Stimulated activated memory B cell treated with anti-CD40 and anti-IgM and Interleukin-4, amounts not matched to agents 10 μg/mL and 1 μg/mL and 100 μg/mL, for 72 hours (primary cell): ENCODE data around the gene FAM78A.
"Not testable (repeated sequence)": the region's sequence is repeated elsewhere in the genome, so short reads cannot be mapped to it uniquely, and the experiment has no call there.

ENCODE experiments used
- ATAC-seq: fragments of 150-1000 bp; cut with Tn5 transposase; 2 replicates; pipeline ENCODE4 v1.10.0; 2021
- H3K27ac Mint-ChIP-seq: one replicate; pipeline ENCODE4 v1.8.0; 2022; ENCODE audit warnings: mild to moderate bottlenecking, mixed read lengths
- H3K27me3 Mint-ChIP-seq: one replicate; pipeline ENCODE4 v1.8.0; 2022; ENCODE audit warnings: mixed read lengths
- H3K36me3 Mint-ChIP-seq: one replicate; pipeline ENCODE4 v1.8.0; 2022; ENCODE audit warnings: mixed read lengths
- H3K4me1 Mint-ChIP-seq: one replicate; pipeline ENCODE4 v1.8.0; 2022; ENCODE audit warnings: mixed read lengths
- H3K4me3 Mint-ChIP-seq: one replicate; pipeline ENCODE4 v1.8.0; 2022; ENCODE audit warnings: mild to moderate bottlenecking, moderate library complexity, mixed read lengths
- H3K9me3 Mint-ChIP-seq: one replicate; pipeline ENCODE4 v1.8.0; 2022; ENCODE audit warnings: mixed read lengths

The FAM78A gene

DNA sequence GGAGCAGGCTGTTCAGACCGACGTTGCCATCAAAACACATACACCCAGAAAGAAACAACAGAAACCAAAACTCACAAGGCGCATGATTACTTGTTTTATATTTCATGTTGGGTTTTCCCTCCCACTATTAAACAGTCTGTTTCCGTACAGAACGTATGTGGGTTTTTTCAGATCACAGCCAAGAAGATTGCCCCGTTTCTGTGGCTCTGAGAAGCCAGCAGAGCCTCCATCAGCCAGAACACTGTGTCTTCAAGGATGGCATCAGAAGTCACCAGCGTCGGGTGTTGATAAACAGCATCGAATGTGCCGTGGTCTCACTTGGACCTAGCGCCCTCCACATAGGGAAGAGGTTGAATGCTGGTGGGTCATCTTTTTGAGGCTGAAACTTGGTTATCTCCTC lies 42.8 kb downstream of the FAM78A start:
- no peaks in the 10 kb centered on the region for H3K9me3 Mint-ChIP-seq
- peaks cover 8% of the 10 kb centered on the region for H3K4me1 Mint-ChIP-seq
- no peak for ATAC-seq
- H3K36me3 Mint-ChIP-seq, result peaks cover 45% of the 10 kb centered on the region
- H3K4me3 Mint-ChIP-seq, result no peak overlapping the region
- no peaks in the 10 kb centered on the region for H3K27me3 Mint-ChIP-seq
- H3K27ac Mint-ChIP-seq, result no peak overlapping the region

GRCh38 chr9:131228988-131229387 lies 47.3 kb downstream of the FAM78A start:
- no peak for ATAC-seq
- Mint-ChIP-seq H3K27ac (no peak overlapping the region), H3K9me3 (no peaks in the 10 kb centered on the region), H3K4me3 (no peak overlapping the region), H3K4me1 (peaks cover 20% of the 10 kb centered on the region), H3K36me3 (peaks cover 50% of the 10 kb centered on the region), H3K27me3 (no peaks in the 10 kb centered on the region)

DNA sequence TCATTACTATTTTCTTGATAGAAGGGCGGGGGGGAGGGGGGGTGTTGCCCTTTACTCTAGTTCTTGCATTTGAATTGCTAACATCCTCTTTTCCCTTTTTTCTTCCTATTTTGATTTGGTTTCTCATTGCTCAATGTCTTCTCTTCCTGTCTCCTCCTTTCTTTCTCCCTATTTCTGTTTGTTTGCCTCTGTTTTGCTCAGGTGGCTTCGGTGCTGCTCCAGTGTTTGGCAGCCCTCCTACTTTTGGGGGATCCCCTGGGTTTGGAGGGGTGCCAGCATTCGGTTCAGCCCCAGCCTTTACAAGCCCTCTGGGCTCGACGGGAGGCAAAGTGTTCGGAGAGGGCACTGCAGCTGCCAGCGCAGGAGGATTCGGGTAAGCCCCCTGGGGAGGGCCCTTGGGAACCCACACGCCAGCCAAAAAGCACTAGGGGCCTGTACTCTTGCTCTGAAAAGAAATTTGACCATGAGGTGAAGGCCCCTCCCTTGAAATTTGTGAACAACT lies 48.3 kb downstream of the FAM78A start:
- H3K27ac Mint-ChIP-seq, result peak overlapping the region; percentile 7
- no peak for ATAC-seq
- no peak overlapping the region for H3K4me3 Mint-ChIP-seq
- peaks cover 20% of the 10 kb centered on the region for H3K4me1 Mint-ChIP-seq
- no peaks in the 10 kb centered on the region for H3K9me3 Mint-ChIP-seq
- H3K27me3 Mint-ChIP-seq, result no peaks in the 10 kb centered on the region
- peaks cover 53% of the 10 kb centered on the region for H3K36me3 Mint-ChIP-seq

GRCh38 chr9:131227112-131227958 lies 49.0 kb downstream of the FAM78A start:
- Mint-ChIP-seq H3K36me3 (peaks cover 56% of the 10 kb centered on the region), H3K27ac (peak overlapping the region; percentile 7), H3K4me1 (peaks cover 20% of the 10 kb centered on the region), H3K27me3 (no peaks in the 10 kb centered on the region), H3K4me3 (no peak overlapping the region), H3K9me3 (no peaks in the 10 kb centered on the region)
- no peak for ATAC-seq

- peaks cover 52% of the 10 kb centered on the region for H3K36me3 Mint-ChIP-seq
- H3K27ac Mint-ChIP-seq, result no peak overlapping the region
- H3K4me1 Mint-ChIP-seq, result peaks cover 20% of the 10 kb centered on the region
- no peaks in the 10 kb centered on the region for H3K9me3 Mint-ChIP-seq
- no peak for ATAC-seq
- no peaks in the 10 kb centered on the region for H3K27me3 Mint-ChIP-seq
- H3K4me3 Mint-ChIP-seq, result no peak overlapping the region
Measured at GRCh38 chr9:131226226-131226625, 50.1 kb downstream of the FAM78A start.

- Mint-ChIP-seq H3K36me3 (peaks cover 51% of the 10 kb centered on the region), H3K27ac (no peak overlapping the region), H3K4me1 (peaks cover 12% of the 10 kb centered on the region), H3K27me3 (no peaks in the 10 kb centered on the region), H3K9me3 (no peaks in the 10 kb centered on the region), H3K4me3 (no peak overlapping the region)
- no peak for ATAC-seq
Measured at GRCh38 chr9:131222460-131222859, 53.9 kb downstream of the FAM78A start.

- no peak for ATAC-seq
- peaks cover 47% of the 10 kb centered on the region for H3K36me3 Mint-ChIP-seq
- H3K4me3 Mint-ChIP-seq, result no peak overlapping the region
- no peaks in the 10 kb centered on the region for H3K9me3 Mint-ChIP-seq
- peaks cover 1% of the 10 kb centered on the region for H3K4me1 Mint-ChIP-seq
- no peak overlapping the region for H3K27ac Mint-ChIP-seq
- no peaks in the 10 kb centered on the region for H3K27me3 Mint-ChIP-seq
Measured at GRCh38 chr9:131220485-131220884, 55.8 kb downstream of the FAM78A start.

DNA sequence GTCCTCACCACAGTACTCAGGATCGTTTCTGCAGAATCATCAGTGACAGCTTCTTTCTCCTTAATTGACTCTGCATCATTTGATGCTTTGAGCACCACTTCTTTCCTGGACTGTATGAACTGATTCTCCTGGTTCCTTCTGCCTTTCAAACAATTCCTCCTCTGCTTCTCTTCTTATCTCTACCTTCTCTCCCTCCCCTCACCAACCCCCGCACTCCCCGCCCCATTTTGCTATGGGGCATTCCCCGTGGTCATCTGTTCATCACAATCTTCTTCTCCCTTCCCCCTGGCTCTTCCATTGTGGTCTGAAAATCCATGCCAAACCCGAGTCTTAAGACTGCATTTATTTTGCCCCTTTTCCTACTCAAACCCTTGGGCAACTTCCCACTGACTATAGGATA lies 57.9 kb downstream of the FAM78A start:
- ATAC-seq, result no peak
- Mint-ChIP-seq H3K9me3 (no peaks in the 10 kb centered on the region), H3K27me3 (no peaks in the 10 kb centered on the region), H3K4me3 (no peak overlapping the region), H3K4me1 (no peaks in the 10 kb centered on the region), H3K27ac (no peak overlapping the region), H3K36me3 (peaks cover 58% of the 10 kb centered on the region)

GRCh38 chr9:131217331-131218031 lies 58.8 kb downstream of the FAM78A start:
- no peak overlapping the region for H3K27ac Mint-ChIP-seq

DNA sequence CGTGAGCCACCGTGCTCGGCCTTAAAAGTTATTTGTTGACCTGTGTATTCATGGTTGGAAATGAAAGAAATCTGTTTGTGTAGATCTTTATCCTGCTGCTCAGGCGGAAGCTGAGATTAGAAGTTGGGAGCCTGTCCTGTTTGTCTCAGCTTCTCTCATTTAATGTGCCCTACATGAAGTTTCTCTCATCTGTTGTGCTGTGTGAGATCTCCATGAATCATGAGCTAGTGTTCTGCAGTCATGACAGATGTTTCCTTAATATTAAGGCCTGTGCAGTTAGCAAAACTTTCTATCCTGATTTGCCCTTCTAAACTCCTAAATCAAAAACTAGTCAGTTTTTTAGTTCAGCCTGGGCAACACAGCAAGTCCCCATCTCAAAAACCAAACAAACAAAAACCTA lies 59.5 kb downstream of the FAM78A start:
- Mint-ChIP-seq H3K9me3 (peaks cover 4% of the 10 kb centered on the region), H3K27me3 (no peaks in the 10 kb centered on the region), H3K4me3 (no peak overlapping the region), H3K36me3 (peaks cover 60% of the 10 kb centered on the region), H3K27ac (no peak overlapping the region), H3K4me1 (no peaks in the 10 kb centered on the region)
- no peak for ATAC-seq

More at GRCh38 chr9:131217331-131218031, 58.8 kb downstream of the FAM78A start:
- no peak for ATAC-seq
- H3K36me3 Mint-ChIP-seq, result peaks cover 59% of the 10 kb centered on the region
- no peaks in the 10 kb centered on the region for H3K27me3 Mint-ChIP-seq
- no peaks in the 10 kb centered on the region for H3K4me1 Mint-ChIP-seq
- H3K9me3 Mint-ChIP-seq, result no peaks in the 10 kb centered on the region
- H3K4me3 Mint-ChIP-seq, result no peak overlapping the region

GRCh38 chr9:131214876-131215275 lies 61.4 kb downstream of the FAM78A start:
- Mint-ChIP-seq H3K36me3 (peaks cover 69% of the 10 kb centered on the region), H3K27me3 (no peaks in the 10 kb centered on the region), H3K27ac (no peak overlapping the region), H3K4me3 (no peak overlapping the region), H3K4me1 (no peaks in the 10 kb centered on the region), H3K9me3 (peaks cover 16% of the 10 kb centered on the region)
- no peak for ATAC-seq

DNA sequence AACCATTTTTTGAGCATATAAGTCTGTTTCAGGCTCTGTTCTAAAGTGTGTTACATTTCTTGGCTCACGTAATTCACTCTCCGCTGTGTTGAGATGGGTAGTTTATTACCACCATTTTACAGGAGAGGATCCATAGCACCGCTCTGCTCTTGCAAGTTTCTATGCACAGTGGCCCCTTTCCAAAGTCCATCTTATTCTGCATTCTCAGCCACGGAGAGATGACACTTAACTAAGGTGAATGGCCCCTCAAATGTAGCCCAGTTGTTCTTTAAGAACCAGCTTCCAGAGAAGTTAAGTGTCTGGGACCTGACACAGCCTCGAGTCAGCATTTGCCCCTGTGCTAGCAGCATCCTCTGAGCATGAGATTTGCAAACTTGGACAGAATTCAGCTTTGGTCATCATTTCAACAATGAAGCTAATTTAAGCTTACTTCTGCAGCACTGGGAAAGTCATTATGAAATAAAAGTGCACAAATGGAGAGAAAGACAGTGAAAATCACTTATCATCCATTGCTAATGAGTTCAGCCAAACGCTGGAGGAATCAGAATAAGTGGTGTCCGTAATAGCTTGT lies 61.9 kb downstream of the FAM78A start:
- Mint-ChIP-seq H3K4me1 (no peaks in the 10 kb centered on the region), H3K27me3 (no peaks in the 10 kb centered on the region), H3K9me3 (peaks cover 16% of the 10 kb centered on the region), H3K27ac (no peak overlapping the region), H3K4me3 (no peak overlapping the region), H3K36me3 (peaks cover 74% of the 10 kb centered on the region)
- no peak for ATAC-seq

- Mint-ChIP-seq H3K36me3 (peaks cover 78% of the 10 kb centered on the region), H3K9me3 (peaks cover 16% of the 10 kb centered on the region)
- not testable (repeated sequence) for H3K27ac Mint-ChIP-seq, H3K4me1 Mint-ChIP-seq, H3K27me3 Mint-ChIP-seq, H3K4me3 Mint-ChIP-seq, ATAC-seq
Measured at GRCh38 chr9:131211920-131212319, 64.4 kb downstream of the FAM78A start.
